Measurements from ENCODE around the gene HAUS5.

Gene HAUS5

GRCh38 chr19:35642798-35643254 is 30.3 kb downstream of the HAUS5 start:
- DNase-seq (ENCODE audit: low read depth) = no peak
- TF ChIP-seq CTCF (conservative IDR thresholded peaks at IDR 0.05; ENCODE audit: low read length) = no peak
- H3K4me3 ChIP-seq (ENCODE audit: low read length) = peak overlapping the region; percentile 67

GRCh38 chr19:35643255-35644205 is 31.0 kb downstream of the HAUS5 start:
- peak; percentile 73 for DNase-seq (ENCODE audit: low read depth)
- no peak for TF ChIP-seq CTCF (conservative IDR thresholded peaks at IDR 0.05; ENCODE audit: low read length)

GRCh38 chr19:35644206-35644986 is 31.9 kb downstream of the HAUS5 start:
- peak overlapping the region; percentile 67 for H3K4me3 ChIP-seq (ENCODE audit: low read length)
- peak; percentile 88 for DNase-seq (ENCODE audit: low read depth)
- TF ChIP-seq CTCF (conservative IDR thresholded peaks at IDR 0.05; ENCODE audit: low read length) = 0 out of 2 replicates have a peak, but pooled peaks have one; percentile 1

More at GRCh38 chr19:35643255-35644205, 31.0 kb downstream of the HAUS5 start:
- peak overlapping the region; percentile 67 for H3K4me3 ChIP-seq (ENCODE audit: low read length)

GRCh38 chr19:35644987-35645679 is 32.6 kb downstream of the HAUS5 start:
- no peak for TF ChIP-seq CTCF (conservative IDR thresholded peaks at IDR 0.05; ENCODE audit: low read length)
- DNase-seq (ENCODE audit: low read depth) = peak; percentile 40
- peak overlapping the region; percentile 67 for H3K4me3 ChIP-seq (ENCODE audit: low read length)

- no peak overlapping the region for H3K4me3 ChIP-seq (ENCODE audit: low read length)
- DNase-seq (ENCODE audit: low read depth) = no peak
- no peak for TF ChIP-seq CTCF (conservative IDR thresholded peaks at IDR 0.05; ENCODE audit: low read length)
Measured at GRCh38 chr19:35645680-35646511, 33.4 kb downstream of the HAUS5 start.

Data from AG10803 (cell line).